ENCODE measurements around the gene STPG3.

Gene STPG3

GRCh38 chr9:137251194-137251461 is at the start of gene STPG3:
STPG3 (plus strand) TSS chr9:137251286; CDS start chr9:137251287, 1 bp downstream.
- Histone ChIP-seq H3K27ac (no peak within 1 kb of the TSS), H3K27me3 (ENCODE audit: insufficient read depth, low read depth) (no peaks in the 10 kb centered on the region), H3K4me1 (ENCODE audit: low read depth, poor library complexity, severe bottlenecking) (peaks cover 9% of the 10 kb centered on the region), H3K4me2 (no peak within 1 kb of the TSS), H2AFZ (ENCODE audit: low read depth) (no peak within 1 kb of the TSS), H3K9ac (no peak within 1 kb of the TSS), H3K4me3 (IDR thresholded peaks at IDR 0.05; ENCODE audit: insufficient read depth, low read depth, low read length) (no peak within 1 kb of the TSS), H4K20me1 (ENCODE audit: insufficient read depth) (no peaks in the 10 kb centered on the region), H3K36me3 (ENCODE audit: insufficient read depth) (no peaks in the 10 kb centered on the region), H3K79me2 (ENCODE audit: insufficient read depth, low read depth) (peaks cover 5% of the 10 kb centered on the region)
- TF ChIP-seq CTCF (conservative IDR thresholded peaks at IDR 0.05; ENCODE audit: low read depth, low read length), result no peak

- H3K27ac ChIP-seq, result no peak overlapping the region
- H3K4me1 ChIP-seq (ENCODE audit: low read depth, poor library complexity, severe bottlenecking), result peaks cover 35% of the 10 kb centered on the region
- H3K9ac ChIP-seq, result no peak overlapping the region
- H2AFZ ChIP-seq (ENCODE audit: low read depth), result no peak overlapping the region
- H3K36me3 ChIP-seq (ENCODE audit: insufficient read depth), result no peaks in the 10 kb centered on the region
- no peaks in the 10 kb centered on the region for H4K20me1 ChIP-seq (ENCODE audit: insufficient read depth)
- no peak overlapping the region for H3K4me3 ChIP-seq (IDR thresholded peaks at IDR 0.05; ENCODE audit: insufficient read depth, low read depth, low read length)
- no peak for TF ChIP-seq CTCF (conservative IDR thresholded peaks at IDR 0.05; ENCODE audit: low read depth, low read length)
- peaks cover 43% of the 10 kb centered on the region for H3K79me2 ChIP-seq (ENCODE audit: insufficient read depth, low read depth)
- no peak overlapping the region for H3K4me2 ChIP-seq
- no peaks in the 10 kb centered on the region for H3K27me3 ChIP-seq (ENCODE audit: insufficient read depth, low read depth)
Measured at GRCh38 chr9:137202966-137203365, 48.1 kb upstream of the STPG3 start.

GRCh38 chr9:137204731-137205125 is 46.4 kb upstream of the STPG3 start:
- TF ChIP-seq CTCF (conservative IDR thresholded peaks at IDR 0.05; ENCODE audit: low read depth, low read length), result no peak
- Histone ChIP-seq H3K4me1 (ENCODE audit: low read depth, poor library complexity, severe bottlenecking) (peaks cover 32% of the 10 kb centered on the region), H3K4me3 (IDR thresholded peaks at IDR 0.05; ENCODE audit: insufficient read depth, low read depth, low read length) (no peak overlapping the region), H3K36me3 (ENCODE audit: insufficient read depth) (no peaks in the 10 kb centered on the region), H3K9ac (peak overlapping the region; percentile 72; the same call in 1 of the 2 replicates), H3K27me3 (ENCODE audit: insufficient read depth, low read depth) (no peaks in the 10 kb centered on the region), H4K20me1 (ENCODE audit: insufficient read depth) (no peaks in the 10 kb centered on the region), H3K4me2 (peak overlapping the region; percentile 75), H2AFZ (ENCODE audit: low read depth) (peak overlapping the region; percentile 55; the same call in 1 of the 2 replicates), H3K27ac (peak overlapping the region; percentile 31; the same call in 1 of the 2 replicates), H3K79me2 (ENCODE audit: insufficient read depth, low read depth) (peaks cover 43% of the 10 kb centered on the region)

GRCh38 chr9:137205126-137206069 is 45.7 kb upstream of the STPG3 start, which contains the start of the genes NDOR1 and TMEM203:
NDOR1 (plus strand) TSS chr9:137205700; CDS start chr9:137205778, 78 bp downstream.
TMEM203 (minus strand) TSS chr9:137205648; CDS start chr9:137205414, 234 bp downstream.
- Histone ChIP-seq H3K4me1 (ENCODE audit: low read depth, poor library complexity, severe bottlenecking) (peaks cover 32% of the 10 kb centered on the region), H3K4me3 (IDR thresholded peaks at IDR 0.05; ENCODE audit: insufficient read depth, low read depth, low read length) (no peak within 1 kb of the TSS), H3K27me3 (ENCODE audit: insufficient read depth, low read depth) (no peaks in the 10 kb centered on the region), H3K27ac (peak within 1 kb of the TSS; percentile 31), H3K9ac (peak within 1 kb of the TSS; percentile 72), H2AFZ (ENCODE audit: low read depth) (peak within 1 kb of the TSS; percentile 55), H3K4me2 (peak within 1 kb of the TSS; percentile 75), H4K20me1 (ENCODE audit: insufficient read depth) (no peaks in the 10 kb centered on the region), H3K79me2 (ENCODE audit: insufficient read depth, low read depth) (peaks cover 43% of the 10 kb centered on the region), H3K36me3 (ENCODE audit: insufficient read depth) (no peaks in the 10 kb centered on the region)
- TF ChIP-seq CTCF (conservative IDR thresholded peaks at IDR 0.05; ENCODE audit: low read depth, low read length), result no peak
